Activated naive CD4-positive, alpha-beta T cell treated with anti-CD3 and anti-CD28 coated beads, Interleukin-2, amount 50 U/mL, for 24 hours (primary cell): ENCODE results near the gene APBB2.
A peak's percentile ranks its signal among the peaks of the same experiment; 100 is the strongest.

Experiments used
- H3K27ac Mint-ChIP-seq: one replicate; pipeline ENCODE4 v1.8.0; 2021; ENCODE audit warnings: mild to moderate bottlenecking, mixed read lengths
- H3K27me3 Mint-ChIP-seq: one replicate; pipeline ENCODE4 v1.8.0; 2021; ENCODE audit warnings: mixed read lengths
- H3K36me3 Mint-ChIP-seq: one replicate; pipeline ENCODE4 v1.8.0; 2021; ENCODE audit warnings: mixed read lengths
- H3K4me1 Mint-ChIP-seq: one replicate; pipeline ENCODE4 v1.8.0; 2021; ENCODE audit warnings: mixed read lengths
- H3K4me3 Mint-ChIP-seq: one replicate; pipeline ENCODE4 v1.8.0; 2021; ENCODE audit warnings: mild to moderate bottlenecking, mixed read lengths
- H3K9me3 Mint-ChIP-seq: one replicate; pipeline ENCODE4 v1.8.0; 2021; ENCODE audit warnings: mixed read lengths

Gene APBB2

DNA sequence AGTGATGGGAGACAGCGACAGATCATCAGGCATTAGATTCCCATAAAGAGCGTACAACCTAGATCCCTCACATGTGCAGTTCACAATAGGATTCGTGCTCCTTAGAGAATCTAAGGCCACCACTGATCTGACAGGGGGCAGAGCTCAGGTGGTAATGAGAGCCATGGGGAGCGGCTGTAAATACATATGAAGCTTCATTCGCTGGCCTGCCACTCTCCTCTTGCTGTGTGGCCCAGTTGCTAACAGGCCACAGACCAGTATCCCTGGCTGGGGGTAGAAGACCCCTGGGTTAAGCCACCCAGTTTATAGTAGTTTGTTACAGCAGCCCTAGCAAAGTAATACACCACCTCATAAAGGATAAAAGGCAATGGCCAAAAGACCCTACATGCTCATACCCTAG, 30.3 kb downstream of the APBB2 start:
- H3K4me1 Mint-ChIP-seq, result no peaks in the 10 kb centered on the region
- no peak overlapping the region for H3K27ac Mint-ChIP-seq
- no peak overlapping the region for H3K4me3 Mint-ChIP-seq
- H3K27me3 Mint-ChIP-seq, result peaks cover 9% of the 10 kb centered on the region
- H3K9me3 Mint-ChIP-seq, result no peaks in the 10 kb centered on the region
- no peaks in the 10 kb centered on the region for H3K36me3 Mint-ChIP-seq

DNA sequence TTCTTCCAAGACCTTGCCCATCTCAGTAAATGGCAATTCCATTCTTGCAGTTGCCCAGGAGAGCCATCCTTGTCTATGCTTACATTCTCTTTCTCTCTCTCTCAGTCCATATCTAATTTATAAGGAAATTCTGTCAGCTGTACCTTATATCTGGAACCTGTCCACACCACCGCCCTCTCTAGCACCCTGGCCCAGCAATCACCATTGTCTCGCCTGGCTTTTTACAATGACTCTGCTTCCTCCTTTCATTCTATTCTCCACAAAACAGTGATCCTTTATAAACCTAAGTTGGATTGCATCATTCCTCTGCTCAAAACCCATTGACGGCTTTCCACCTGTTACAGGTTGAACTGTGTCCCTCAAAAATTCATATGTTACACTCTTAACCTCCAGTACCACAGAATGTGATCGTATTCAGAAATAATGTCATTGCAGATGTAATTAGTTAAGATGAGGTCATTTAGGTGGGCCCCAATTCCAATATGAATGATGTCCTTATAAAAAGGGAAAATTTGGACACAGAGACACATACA, 31.3 kb downstream of the APBB2 start:
- Mint-ChIP-seq H3K4me3 (no peak overlapping the region), H3K9me3 (no peaks in the 10 kb centered on the region), H3K36me3 (no peaks in the 10 kb centered on the region), H3K4me1 (no peaks in the 10 kb centered on the region), H3K27me3 (peaks cover 12% of the 10 kb centered on the region), H3K27ac (no peak overlapping the region)

GRCh38 chr4:41181037-41181436, 33.3 kb downstream of the APBB2 start:
- H3K9me3 Mint-ChIP-seq, result no peaks in the 10 kb centered on the region
- no peak overlapping the region for H3K4me3 Mint-ChIP-seq
- H3K36me3 Mint-ChIP-seq, result no peaks in the 10 kb centered on the region
- no peak overlapping the region for H3K27ac Mint-ChIP-seq
- H3K4me1 Mint-ChIP-seq, result no peaks in the 10 kb centered on the region
- H3K27me3 Mint-ChIP-seq, result peaks cover 12% of the 10 kb centered on the region

GRCh38 chr4:41179498-41180195, 34.7 kb downstream of the APBB2 start:
- H3K27ac Mint-ChIP-seq, result no peak overlapping the region
- peaks cover 10% of the 10 kb centered on the region for H3K27me3 Mint-ChIP-seq
- no peaks in the 10 kb centered on the region for H3K4me1 Mint-ChIP-seq
- H3K36me3 Mint-ChIP-seq, result no peaks in the 10 kb centered on the region
- no peaks in the 10 kb centered on the region for H3K9me3 Mint-ChIP-seq
- H3K4me3 Mint-ChIP-seq, result no peak overlapping the region

DNA sequence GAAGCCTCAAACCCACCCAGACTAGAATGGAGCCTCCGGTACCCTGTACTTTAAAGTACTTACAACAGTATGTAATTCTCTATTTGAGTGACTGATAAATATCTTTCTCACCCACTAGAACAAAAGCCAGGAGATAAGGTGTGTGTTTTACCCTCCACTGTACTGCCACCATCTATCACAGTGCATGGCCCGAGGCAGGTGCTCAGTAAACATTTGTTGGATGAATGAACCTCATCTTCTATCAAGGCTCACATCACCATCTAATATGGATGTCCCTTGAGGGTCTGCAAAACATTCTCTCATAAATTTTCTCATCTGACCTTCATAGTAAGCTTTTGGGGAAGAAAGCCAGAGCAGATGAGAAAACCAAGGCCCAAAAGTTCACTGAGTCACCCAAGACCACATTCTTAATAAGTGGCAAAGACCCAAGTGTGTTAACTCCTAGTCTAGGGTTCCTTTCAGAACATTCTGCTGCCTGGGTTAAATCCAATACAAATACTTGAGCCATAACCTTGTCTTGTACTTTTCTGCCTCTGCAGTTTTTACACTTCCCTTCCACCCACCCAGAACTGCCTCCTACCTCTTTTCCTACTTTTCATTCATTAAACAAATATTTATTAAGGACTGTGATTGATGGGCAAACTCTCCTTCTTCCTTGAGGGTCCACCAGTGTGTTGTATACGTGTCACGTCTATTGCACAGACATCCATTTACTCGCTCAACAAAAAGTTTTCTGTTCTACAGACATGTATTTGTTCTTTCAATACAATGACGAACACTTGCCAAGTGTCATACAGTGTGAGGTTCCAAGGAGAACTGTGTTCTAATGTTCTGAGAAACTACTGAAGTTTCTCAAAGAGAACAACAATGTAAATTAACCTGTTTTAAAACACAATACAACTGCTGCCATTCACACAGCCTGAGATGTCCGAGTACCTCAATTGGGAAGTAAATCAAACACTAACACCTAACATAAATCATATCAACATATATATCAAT, 35.7 kb downstream of the APBB2 start:
- Mint-ChIP-seq H3K27me3 (peaks cover 8% of the 10 kb centered on the region), H3K4me1 (no peaks in the 10 kb centered on the region), H3K36me3 (no peaks in the 10 kb centered on the region), H3K4me3 (no peak overlapping the region), H3K27ac (no peak overlapping the region), H3K9me3 (no peaks in the 10 kb centered on the region)

GRCh38 chr4:41177016-41177415, 37.3 kb downstream of the APBB2 start:
- Mint-ChIP-seq H3K4me3 (no peak overlapping the region), H3K27me3 (peaks cover 6% of the 10 kb centered on the region), H3K9me3 (no peaks in the 10 kb centered on the region), H3K36me3 (no peaks in the 10 kb centered on the region), H3K27ac (no peak overlapping the region), H3K4me1 (no peaks in the 10 kb centered on the region)

- Mint-ChIP-seq H3K27me3 (peaks cover 6% of the 10 kb centered on the region), H3K27ac (no peak overlapping the region), H3K36me3 (no peaks in the 10 kb centered on the region), H3K9me3 (no peaks in the 10 kb centered on the region), H3K4me1 (no peaks in the 10 kb centered on the region), H3K4me3 (no peak overlapping the region)
These were observed 38.0 kb downstream of the APBB2 start for GRCh38 chr4:41176340-41176739.

DNA sequence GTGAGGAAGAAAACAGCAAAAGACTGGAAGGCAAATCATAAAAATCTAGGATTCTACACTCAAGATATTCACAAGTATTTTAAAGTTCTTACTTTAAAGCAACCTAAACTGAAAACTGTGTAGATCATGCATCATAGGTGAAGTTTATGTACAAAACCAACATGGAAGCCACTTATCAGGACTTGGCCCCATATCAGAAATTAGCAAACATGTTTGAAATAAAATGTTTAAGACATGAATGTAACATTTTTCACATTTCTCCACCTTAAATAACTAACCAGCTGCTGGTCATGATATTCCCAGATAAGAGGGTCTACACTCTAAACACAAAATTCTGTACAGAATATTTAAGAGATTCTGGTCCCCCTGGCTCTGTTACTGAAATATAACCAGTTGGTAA, 38.5 kb downstream of the APBB2 start:
- Mint-ChIP-seq H3K9me3 (no peaks in the 10 kb centered on the region), H3K27me3 (peaks cover 6% of the 10 kb centered on the region), H3K36me3 (no peaks in the 10 kb centered on the region), H3K4me3 (no peak overlapping the region), H3K4me1 (no peaks in the 10 kb centered on the region), H3K27ac (no peak overlapping the region)

- Mint-ChIP-seq H3K36me3 (no peaks in the 10 kb centered on the region), H3K4me3 (no peak overlapping the region), H3K27me3 (peaks cover 6% of the 10 kb centered on the region), H3K4me1 (no peaks in the 10 kb centered on the region), H3K27ac (no peak overlapping the region), H3K9me3 (no peaks in the 10 kb centered on the region)
These were observed 39.9 kb downstream of the APBB2 start for GRCh38 chr4:41174444-41174843.

DNA sequence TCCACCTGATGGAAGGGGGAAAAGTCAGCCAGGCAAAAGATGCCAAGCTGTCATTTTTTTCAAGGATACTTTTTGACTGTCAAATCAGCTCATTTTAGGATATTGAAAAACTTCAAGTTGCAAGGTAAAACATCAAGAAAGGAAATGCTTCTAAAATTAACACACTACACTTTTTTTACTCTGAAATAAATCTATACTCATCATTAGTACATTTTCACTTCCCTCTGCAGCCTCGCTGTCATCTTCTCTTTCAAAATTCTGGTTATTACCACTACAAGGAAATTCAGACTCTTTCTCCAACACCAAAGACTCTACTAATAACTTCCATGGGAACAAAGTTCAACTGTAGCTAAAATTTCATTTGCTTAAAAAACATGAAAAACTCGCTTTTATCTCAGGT, 41.6 kb downstream of the APBB2 start:
- Mint-ChIP-seq H3K4me1 (no peaks in the 10 kb centered on the region), H3K9me3 (no peaks in the 10 kb centered on the region), H3K4me3 (no peak overlapping the region), H3K36me3 (no peaks in the 10 kb centered on the region), H3K27ac (no peak overlapping the region), H3K27me3 (no peaks in the 10 kb centered on the region)

- H3K4me1 Mint-ChIP-seq, result no peaks in the 10 kb centered on the region
These were observed 45.0 kb downstream of the APBB2 start for GRCh38 chr4:41169256-41169800.

DNA sequence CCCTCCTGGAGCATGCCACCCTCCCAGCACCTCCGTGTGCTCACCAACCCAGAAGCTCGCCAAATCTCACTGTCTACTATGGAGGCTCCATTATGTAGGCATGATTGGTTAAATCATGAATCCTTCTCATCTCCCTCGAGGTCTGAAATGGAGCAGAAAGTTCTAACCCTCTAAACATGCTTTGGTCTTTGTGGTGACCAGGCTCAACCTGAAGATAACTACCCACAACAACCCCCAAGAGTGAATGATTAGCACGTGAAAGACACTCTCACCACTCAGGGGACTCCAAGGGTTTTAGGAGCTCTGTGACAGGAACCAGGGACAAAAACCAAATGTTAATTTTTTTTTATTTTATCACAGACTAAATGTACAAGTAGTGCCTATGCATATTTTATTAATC, 47.2 kb downstream of the APBB2 start:
- Mint-ChIP-seq H3K27me3 (peaks cover 5% of the 10 kb centered on the region), H3K9me3 (no peaks in the 10 kb centered on the region), H3K4me1 (no peaks in the 10 kb centered on the region), H3K27ac (no peak overlapping the region), H3K36me3 (no peaks in the 10 kb centered on the region), H3K4me3 (no peak overlapping the region)

More at GRCh38 chr4:41169256-41169800, 45.0 kb downstream of the APBB2 start:
- peaks cover 2% of the 10 kb centered on the region for H3K27me3 Mint-ChIP-seq
- H3K27ac Mint-ChIP-seq, result peak overlapping the region; percentile 46
- H3K9me3 Mint-ChIP-seq, result no peaks in the 10 kb centered on the region
- no peak overlapping the region for H3K4me3 Mint-ChIP-seq
- no peaks in the 10 kb centered on the region for H3K36me3 Mint-ChIP-seq

DNA sequence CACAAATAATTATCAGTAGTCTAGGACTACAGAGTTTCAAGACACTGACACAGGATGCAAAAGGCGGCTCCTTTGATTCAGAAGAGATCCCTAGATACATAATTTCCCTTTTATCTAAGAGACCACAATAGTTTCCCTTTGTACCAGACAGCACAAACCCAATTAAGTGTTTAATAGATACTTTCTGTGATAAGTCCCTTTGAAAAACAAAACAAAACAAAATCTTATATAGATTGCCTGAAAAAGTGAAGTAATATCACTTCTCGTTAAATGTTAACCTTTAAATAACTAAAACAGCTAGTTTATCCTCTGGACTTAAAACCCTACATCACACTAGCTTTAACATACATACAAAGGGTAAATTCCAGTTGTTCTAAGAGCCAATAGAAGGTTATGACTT, 49.9 kb downstream of the APBB2 start:
- H3K9me3 Mint-ChIP-seq, result no peaks in the 10 kb centered on the region
- H3K4me3 Mint-ChIP-seq, result no peak overlapping the region
- H3K27me3 Mint-ChIP-seq, result peaks cover 7% of the 10 kb centered on the region
- no peaks in the 10 kb centered on the region for H3K4me1 Mint-ChIP-seq
- no peaks in the 10 kb centered on the region for H3K36me3 Mint-ChIP-seq
- H3K27ac Mint-ChIP-seq, result no peak overlapping the region

GRCh38 chr4:41161355-41161754, 53.0 kb downstream of the APBB2 start:
- Mint-ChIP-seq H3K4me3 (no peak overlapping the region), H3K4me1 (no peaks in the 10 kb centered on the region), H3K27ac (no peak overlapping the region), H3K36me3 (no peaks in the 10 kb centered on the region), H3K9me3 (no peaks in the 10 kb centered on the region), H3K27me3 (peaks cover 7% of the 10 kb centered on the region)

GRCh38 chr4:41160856-41161255, 53.5 kb downstream of the APBB2 start:
- Mint-ChIP-seq H3K27me3 (peaks cover 9% of the 10 kb centered on the region), H3K27ac (no peak overlapping the region), H3K4me1 (no peaks in the 10 kb centered on the region), H3K9me3 (no peaks in the 10 kb centered on the region), H3K4me3 (no peak overlapping the region), H3K36me3 (no peaks in the 10 kb centered on the region)
